Neural progenitor cell (in vitro differentiated cells): ENCODE results near the gene SLCO3A1.

Experiments used
- EZH2 ChIP-seq: fragments of 200-600 bp; sonication (generic); IDR thresholded peaks from 2 replicates; pipeline ENCODE4 v1.6.1; 2017; ENCODE audit warnings: antibody characterized with exemption, mild to moderate bottlenecking, moderate library complexity
- EZH2phosphoT487 ChIP-seq: fragments of 200-600 bp; sonication (generic); IDR thresholded peaks from 2 replicates; pipeline ENCODE4 v1.6.1; 2017; ENCODE audit warnings: antibody characterized with exemption
- TF ChIP-seq, protein P1 (sequence below): fragments of 200-600 bp; sonication (generic); IDR thresholded peaks from 2 replicates; pipeline ENCODE4 v1.5.1; 2017; ENCODE audit warnings: antibody characterized with exemption, mild to moderate bottlenecking

DNA sequence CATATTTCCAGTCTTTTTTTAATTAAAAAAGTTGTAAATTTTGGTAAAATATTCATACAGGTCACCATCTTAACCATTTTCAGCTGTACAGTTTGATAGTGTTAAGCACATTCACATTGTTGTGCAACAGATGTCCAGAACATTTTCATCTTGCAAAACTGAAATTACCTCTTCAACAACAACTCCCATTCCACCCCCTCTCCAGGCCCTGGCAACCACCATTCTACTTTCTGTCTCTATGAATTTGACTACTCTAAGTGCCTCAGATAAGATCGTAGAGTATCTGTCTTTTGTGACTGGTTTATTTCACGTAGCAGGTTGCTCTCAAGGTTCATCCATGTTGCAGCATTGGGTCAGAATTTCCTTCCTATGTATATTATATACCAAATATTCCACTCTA, 76.0 kb downstream of the SLCO3A1 start:
- TF ChIP-seq, protein P1, sequence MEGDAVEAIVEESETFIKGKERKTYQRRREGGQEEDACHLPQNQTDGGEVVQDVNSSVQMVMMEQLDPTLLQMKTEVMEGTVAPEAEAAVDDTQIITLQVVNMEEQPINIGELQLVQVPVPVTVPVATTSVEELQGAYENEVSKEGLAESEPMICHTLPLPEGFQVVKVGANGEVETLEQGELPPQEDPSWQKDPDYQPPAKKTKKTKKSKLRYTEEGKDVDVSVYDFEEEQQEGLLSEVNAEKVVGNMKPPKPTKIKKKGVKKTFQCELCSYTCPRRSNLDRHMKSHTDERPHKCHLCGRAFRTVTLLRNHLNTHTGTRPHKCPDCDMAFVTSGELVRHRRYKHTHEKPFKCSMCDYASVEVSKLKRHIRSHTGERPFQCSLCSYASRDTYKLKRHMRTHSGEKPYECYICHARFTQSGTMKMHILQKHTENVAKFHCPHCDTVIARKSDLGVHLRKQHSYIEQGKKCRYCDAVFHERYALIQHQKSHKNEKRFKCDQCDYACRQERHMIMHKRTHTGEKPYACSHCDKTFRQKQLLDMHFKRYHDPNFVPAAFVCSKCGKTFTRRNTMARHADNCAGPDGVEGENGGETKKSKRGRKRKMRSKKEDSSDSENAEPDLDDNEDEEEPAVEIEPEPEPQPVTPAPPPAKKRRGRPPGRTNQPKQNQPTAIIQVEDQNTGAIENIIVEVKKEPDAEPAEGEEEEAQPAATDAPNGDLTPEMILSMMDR: no peak
- TF ChIP-seq EZH2 (no peak), EZH2phosphoT487 (no peak)
